GM12891 (cell line): ENCODE measurements around the gene CARD11.

Experiments
- POLR2A ChIP-seq: IDR thresholded peaks from 2 replicates; pipeline ENCODE4 v1.6.1; 2011; ENCODE audit warnings: low read depth, low read length, control low read depth
- POLR2AphosphoS5 ChIP-seq: IDR thresholded peaks from 2 replicates; pipeline ENCODE4 v1.6.1; 2011; ENCODE audit warnings: low read depth, low read length, control low read depth
- SPI1 ChIP-seq: IDR thresholded peaks from 2 replicates; pipeline ENCODE4 v1.6.1; 2011; ENCODE audit warnings: low read depth, low read length, control low read depth

GRCh38 chr7:3065724-3066143 lies 22.1 kb upstream of the CARD11 start:
- no peak for TF ChIP-seq SPI1
- no peak for TF ChIP-seq POLR2AphosphoS5
- TF ChIP-seq POLR2A, result no peak
